HK-2 (cell line): ENCODE data around the gene PPFIBP1.
A peak's percentile ranks its signal among the peaks of the same experiment; 100 is the strongest.

Source experiments
- DNase-seq: peaks from one replicate; pipeline ENCODE4 v3.0.0-alpha.2; 2018; ENCODE audit not compliant: unreplicated experiment

Gene PPFIBP1

DNA sequence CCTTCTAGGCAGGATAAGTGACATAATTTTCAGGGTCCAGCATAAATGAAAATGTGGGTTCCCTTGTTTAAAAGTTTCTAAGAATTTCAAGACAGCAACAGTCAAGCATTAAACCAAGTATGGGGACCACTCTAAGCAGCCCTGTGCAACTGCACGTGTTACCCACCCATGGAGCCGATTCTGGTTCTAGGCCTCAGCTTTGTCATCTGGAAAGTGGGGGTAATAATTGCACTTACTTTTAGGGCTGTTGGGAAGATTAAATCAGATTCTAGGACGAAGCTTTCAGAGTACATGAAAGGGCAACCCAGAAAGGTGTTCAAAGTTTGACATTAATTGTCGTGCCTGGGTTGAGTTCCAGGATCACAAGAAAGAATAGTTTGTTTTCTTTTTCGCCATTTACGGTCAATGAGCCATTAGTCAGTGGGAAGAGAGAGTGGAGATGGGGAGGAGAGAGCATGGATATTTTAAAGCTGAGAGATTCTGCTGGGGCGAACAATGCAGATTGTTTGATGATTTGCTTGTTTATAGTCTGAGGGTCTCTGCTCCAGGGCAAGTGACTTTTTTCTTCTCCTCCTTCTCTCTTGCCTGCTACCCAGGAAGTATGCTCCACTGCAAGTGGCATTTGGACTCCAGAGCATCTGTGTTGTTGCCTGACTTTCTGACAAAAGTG, 10.7 kb upstream of the PPFIBP1 start:
- no peak for DNase-seq

DNA sequence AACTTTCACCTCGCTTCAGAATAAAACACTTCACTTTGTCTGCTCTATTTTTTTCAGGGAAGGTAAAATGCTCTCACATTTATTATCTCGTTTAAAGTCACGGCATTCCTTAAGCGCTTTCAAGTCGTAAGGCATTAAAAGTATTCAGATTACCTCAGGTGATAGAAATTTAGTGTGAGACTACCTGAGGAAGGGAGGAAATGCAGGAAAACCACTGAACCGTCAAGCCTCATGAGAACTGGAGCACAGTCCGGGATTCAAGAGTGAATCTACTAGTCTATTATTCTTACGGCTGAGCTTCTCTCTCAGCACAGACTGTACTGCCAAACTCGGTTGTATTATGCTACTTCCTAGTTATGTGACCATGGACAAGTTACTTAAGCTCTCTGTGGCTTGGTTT, 8.3 kb upstream of the PPFIBP1 start:
- peak; percentile 59 for DNase-seq

DNA sequence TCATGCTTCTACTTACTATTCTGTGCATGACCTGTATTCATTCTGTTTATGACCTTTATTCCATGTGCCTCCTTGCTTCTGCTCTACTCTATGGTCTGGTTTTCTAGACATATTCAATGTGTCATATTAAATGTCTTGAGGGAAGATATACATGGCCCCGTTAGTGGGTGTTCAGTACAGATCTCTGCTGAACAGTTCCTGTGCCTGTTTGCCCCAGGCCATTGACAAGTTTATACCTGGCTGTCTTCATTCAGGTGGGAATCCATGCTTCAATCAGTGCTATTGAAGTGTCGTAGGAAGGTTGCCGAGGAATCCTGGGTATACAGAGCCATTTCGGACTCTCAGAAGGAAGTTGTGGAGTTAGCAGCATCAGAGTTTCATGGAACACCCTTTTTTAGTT, 7.4 kb upstream of the PPFIBP1 start:
- DNase-seq, result no peak

DNA sequence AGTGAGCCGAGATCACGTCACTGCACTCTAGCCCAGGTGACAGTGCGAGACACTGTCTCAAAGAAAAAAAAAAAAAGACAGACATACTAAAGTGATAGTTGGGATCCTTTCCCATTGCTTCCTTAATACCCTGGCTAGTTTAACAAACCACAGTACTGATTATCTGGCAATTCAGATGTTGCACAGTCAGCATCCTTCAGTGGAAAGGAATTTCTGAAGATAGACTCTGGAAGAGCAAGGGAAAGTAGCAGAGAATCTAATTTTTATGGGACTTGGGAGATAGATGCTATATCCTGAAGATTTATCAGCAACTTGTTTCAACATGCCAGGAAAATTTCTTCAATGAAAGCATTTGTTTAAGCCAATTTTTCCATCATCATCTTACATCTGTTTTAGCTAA, 6.5 kb upstream of the PPFIBP1 start:
- DNase-seq, result no peak

DNA sequence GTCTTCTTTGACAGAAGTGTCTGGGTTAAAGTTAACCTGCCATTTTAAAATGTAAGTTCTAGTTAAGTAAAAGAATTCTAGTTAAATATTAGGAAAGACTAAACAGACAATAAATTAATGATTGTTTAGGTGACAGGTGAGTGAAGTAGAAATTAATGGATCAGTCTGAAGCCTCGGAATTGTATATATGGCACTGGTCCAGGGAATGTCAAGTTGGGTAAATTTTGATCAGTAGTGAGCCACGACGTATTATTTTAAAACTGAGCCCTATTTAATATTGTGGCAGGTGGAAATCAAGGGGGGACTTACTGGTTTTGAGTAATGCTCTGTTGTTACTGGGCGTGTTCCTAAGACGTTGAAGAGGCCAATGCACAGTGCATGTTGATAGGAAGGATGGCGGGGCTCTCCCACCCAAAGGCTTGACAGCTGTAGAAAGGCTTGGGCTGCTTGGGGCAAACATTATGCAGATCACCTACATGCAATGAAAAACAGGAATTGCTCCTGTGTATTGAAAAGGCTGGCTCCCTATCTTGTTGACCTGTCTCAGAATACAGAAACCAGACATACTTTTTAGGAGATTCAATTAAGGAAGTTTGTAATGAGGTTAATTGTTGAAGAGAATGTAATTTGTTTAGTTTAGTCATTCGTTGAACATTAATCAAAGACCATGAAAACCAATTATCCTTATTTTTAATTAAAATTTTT, 5.9 kb upstream of the PPFIBP1 start:
- DNase-seq, result no peak

DNA sequence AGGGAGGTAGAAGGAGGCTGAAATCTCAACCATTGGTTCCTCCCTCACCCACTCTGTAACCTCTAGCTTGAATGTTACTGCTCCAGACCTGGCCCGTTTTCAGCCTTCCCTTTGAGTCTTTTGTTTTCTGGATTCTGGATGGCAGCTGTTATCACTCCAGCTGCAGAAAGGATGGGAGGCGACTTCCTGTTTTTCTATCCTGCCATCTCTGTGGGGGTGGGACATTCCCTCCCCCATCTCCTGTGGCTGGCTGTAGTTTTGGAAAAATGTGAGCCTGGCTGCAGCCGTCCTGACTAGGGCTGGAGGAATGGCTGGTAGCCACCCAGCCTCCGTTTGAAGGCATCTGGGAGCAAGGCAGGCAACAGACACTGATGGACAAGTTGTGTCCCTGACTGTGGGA, 2.9 kb upstream of the PPFIBP1 start:
- no peak for DNase-seq

DNA sequence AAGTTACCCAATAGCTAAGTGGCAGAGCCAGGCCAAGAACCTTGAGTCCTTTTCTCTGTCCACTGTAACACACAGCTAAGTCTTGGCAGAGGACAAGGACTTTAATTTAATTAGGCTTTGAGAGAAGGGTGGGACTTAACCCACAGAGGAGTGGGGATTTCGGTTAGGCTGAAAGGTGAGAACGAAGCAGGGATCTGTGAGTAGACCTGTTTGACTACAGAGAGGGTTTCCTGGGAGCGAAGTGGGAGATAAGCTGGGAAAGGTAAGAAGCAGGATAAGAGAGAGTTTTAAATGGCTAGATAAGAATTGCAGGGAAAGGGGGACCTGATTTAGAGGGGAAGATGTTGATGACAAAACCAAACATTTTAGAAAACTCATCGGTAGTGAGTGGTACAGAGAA, 2.0 kb upstream of the PPFIBP1 start:
- DNase-seq, result no peak

DNA sequence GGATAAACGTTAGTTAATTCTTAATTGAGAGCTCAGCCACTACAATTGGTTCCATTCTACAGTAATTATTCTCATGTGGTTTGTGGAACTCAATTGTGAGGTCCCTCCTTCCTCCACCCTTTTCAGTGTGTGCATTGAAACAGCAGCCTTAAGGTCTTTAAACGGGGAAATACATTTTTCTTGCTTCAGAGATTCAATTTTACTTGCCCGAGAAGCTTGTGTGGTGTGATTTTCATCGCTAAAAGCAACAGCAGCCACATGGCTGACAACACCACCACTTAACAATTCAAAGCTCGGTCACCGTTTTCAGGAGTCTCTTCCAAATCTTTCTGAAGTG, 733 bp upstream of the PPFIBP1 start:
- DNase-seq, result no peak

DNA sequence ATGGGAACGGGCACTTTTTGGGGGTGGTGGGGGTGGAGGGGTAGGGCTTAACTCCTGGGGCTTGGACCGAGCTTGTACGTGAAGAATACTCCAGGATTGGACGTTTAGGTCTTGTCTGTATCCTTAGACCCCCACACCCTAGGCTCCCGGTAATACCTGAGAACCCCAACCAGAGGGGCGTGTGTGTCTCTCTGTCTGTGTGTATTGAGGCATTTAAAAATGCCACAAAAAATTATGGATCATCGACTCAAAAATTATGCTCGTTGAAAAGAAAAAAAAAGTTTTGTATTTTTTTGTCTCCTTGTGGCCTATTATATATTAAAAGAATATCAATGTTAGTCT, 459 bp downstream of the PPFIBP1 start:
- no peak for DNase-seq

DNA sequence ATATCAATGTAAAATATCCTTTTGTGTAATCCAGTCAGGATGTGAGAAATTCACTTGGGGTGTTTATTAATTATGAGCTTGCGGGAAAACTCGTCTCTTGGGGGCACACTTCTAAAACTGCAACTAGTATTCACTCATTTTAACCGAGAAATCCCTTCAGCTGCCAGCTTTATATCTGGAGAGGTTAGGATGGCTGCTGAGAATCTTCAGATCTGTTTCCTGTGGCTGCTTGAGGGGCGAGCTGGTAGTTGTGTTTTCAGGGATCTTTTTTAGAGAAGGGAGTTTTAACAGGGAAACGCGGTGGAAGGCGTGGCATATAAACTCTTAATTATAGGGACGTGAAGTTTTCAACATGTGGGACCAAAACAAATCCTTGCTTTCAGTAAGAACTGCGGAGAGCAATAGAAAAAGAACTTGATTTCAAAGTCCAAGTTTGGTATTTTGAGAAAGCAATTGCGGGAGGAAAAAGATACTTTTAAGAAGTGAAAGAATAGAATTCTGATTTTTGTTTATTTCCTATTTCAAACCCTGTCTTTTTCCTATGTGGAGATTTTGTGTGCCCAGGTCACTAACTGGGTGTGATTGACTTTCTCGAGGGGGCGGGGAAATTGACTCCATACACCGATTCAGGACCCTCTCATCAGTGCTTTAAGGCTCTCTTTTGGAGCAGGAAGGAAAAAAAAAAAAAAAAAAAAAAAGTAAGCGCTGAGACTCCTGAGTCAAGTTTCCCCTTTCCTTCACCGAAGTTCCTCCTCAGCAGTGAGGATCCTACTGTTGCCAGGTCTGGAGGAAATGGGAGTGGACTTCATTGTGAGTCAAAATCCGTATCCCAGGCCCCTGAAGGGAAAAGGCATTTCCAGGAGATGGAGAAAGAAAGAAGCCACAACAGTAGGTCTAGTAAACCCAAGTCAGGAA, 1.1 kb downstream of the PPFIBP1 start:
- DNase-seq, result no peak

DNA sequence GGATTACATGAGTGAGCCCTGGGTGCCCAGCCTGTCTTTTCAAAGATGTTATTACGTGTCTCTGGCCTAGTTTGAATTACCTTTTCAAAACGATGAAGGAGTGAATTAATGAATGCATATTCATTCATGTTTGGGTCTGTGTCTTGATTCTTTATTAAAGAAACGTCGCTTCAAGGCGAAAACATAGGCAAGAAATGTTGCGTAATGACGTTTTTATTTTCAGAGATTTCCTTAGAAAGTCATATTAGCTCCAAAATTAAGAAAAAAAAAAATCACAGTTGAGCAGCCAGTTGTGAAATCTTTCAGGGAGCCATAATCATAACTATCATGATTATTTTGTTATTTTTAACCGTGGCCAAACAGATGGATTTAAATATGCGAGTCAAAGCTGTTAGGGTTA, 3.5 kb downstream of the PPFIBP1 start:
- DNase-seq, result no peak

DNA sequence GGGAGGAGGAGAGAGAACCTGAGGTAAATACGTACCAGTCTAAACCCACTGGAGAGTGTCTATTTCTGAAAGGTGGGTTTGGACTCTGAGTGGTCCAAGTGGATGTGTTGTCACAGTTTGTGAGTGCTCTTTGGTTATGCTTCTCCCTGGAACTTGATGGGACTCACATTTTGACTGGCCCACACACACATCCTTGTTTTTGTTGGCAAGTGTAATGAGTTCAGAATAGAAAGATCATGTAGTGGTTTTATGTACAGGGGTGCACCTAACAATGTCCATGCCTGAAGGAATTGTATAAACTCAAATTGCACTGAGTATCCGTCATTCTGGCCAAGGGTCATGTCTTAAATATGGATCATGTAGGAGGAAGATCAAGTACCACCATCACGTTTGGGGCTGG, 4.8 kb downstream of the PPFIBP1 start:
- DNase-seq, result no peak

DNA sequence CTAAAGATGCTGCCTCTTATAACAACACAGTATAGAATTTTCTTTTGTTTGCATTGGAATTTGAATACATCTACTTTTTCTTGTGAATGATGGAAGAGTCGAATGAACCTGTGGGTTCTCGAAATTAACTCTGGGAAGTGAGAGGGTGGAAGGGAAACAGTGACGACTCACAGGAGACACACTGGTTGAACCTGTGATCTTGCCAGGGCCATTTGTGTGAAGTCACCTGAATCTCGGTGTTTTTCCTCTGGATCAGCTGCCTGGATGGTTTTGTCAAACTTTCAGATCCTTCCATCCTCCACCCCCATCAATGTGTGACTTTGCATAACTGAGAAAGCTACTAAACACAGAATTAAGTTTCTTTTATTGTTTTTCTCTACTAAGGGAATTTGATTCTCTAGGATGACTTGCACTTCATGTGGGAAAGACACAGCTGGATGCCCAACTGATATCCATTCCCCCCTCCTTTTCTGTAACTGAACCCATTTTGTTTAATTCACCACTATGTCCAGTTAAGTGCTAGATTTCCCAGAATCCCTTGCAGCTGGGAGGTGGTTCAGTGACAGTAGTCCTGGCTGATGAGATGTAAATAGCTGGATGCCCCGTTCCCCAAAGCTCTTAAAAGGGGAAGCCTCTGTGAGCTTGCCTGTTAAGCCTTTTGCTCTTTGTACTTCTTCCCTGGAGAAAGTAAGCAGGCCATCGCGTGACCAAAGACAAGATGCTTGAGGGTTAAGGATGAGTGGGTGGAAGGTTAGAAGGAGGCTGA, 6.3 kb downstream of the PPFIBP1 start:
- no peak for DNase-seq

DNA sequence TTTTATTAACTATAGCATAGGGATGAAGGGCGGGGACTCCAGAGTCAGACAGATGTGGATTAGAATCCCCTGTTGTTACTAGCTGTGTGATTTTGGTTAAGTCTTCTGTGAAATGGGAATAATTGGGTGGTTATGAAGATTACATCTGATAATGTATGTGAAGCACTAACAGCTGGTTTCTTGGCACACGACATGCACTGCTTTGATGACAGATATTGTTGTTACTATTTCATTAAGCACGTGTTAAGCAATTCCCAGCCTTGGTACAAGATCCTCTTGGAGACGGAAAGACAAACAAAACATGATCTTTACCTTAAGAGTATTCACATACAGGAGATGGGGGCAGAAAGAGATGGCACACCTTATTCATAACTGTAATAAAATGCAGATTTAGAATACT, 7.9 kb downstream of the PPFIBP1 start:
- DNase-seq, result no peak

DNA sequence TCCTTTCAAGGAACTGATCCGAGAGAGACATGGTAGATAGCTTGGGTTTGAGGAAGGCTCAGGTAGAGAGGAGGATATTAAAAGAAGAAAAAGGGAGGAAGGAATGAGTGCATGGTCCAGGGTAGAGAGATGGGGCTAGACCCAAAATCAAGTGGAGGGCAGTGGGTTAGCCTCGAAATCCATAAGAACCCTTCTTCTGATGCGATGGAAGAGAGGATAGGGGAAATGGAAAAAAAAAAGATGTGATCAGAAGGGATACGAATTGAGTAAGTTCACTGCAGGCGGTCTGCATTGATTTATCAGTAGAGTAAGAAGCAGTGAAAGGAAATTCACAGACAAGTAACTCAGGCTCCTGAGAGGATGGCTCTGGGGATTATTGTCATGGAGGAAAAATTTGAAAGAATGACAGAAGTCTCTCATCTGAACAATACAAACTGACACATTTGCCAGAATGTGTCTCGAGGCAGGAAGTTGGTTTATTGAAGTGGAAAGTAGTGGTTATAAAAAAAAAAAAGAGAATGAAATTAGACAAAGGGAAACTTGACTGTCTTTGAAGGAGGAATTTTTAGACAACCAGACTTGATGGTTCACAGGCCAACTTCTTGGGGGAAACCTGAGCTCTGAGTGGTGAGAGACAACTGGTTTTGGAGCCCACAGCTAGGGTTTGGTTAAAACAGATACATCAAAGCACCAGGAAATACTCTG, 10.2 kb downstream of the PPFIBP1 start:
- DNase-seq, result no peak

DNA sequence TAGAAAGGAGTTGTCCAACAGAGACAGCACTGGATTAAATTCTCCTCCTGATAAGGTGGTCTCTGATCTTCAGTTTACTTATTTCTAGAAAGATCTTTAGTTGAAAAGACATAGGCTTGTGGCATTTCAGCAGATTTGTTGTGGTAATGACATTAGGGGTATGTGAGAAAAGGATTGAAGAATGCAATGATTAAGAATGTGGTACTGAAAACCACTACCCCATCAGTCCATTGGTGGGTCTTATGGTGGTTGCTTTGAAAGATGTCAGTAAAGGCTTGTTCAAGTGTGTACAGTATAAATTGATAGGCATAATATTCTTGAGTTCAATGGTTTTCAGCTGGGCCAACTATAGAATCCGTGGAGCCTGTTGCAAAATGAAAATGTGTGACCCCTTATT, 10.8 kb downstream of the PPFIBP1 start:
- DNase-seq, result no peak

DNA sequence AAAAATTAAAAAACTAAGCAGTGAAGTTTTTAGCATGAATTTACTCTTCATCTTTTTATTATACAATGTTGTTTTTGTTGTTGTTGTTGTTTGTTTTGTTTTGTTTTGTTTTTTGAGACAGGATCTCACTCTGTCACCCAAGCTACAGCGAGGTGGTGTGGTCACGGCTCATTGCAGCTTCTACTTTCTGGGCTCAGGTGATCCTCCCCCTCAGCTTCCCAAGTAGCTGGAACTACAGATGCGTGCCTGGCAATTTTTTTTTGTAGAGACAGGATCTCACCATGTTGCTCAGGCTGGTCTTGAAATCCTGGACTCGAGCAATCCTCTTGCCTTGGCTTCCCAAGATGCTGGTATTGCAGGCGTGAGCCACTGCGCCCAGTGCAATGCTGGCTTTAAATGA, 11.3 kb downstream of the PPFIBP1 start:
- no peak for DNase-seq

DNA sequence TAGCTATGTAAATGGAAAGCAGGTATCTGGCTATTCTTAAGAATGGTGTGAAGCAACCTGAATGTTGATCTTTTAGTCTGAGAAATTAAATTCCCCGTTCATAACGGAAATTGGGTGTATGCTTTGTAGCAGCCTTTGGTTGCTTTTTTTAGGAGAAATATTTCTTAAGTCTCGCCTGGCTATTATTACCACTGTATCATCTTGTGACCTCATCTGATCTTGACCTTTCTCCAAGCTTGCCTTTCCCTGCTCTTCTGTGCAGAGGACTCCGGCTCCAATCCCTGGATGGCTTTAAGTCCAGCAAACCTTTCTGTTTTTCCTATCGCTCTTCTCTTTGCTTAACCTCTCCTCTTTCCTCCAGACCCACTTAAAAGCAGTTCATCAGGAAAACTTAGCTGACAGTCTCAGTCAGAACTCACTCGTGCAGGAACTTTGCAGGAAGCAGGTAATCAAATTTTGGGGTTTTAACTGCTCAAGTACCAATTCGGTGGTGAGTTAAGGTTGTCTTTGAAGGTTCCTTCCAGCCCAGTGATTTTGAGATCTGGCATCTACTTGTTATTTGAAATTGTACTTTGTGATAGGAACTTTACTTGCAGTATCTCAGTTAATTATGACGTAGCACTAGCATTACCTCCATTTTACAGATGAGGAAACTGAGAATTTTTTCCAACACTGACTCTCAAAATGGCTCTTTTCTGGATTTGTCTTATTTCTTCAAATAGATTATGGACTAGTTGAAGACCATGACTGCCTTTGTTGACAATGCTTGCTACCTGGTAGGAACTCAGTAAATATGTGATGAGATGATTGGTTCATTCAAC, 14.1 kb downstream of the PPFIBP1 start:
- DNase-seq, result no peak

DNA sequence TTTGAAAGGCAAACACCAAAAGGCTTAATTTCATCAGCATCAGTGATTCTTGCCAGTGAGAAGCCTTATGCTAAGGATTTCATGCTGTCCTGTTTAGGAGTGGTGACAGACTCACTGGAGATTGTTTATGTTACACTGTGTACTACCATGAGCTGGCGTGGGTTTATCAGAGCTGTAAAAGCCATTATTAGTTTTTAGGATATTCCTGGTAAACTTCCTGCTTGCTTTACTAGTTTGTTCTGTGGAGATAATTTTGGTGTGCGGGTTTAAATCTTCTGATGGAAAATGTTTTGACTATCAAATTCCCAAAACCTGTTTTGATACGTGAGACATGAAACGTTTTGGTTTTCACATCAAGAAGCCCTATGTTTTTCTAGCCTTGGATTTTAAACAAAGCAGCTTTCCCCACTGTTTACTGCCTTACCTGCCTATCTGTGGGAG, 15.2 kb downstream of the PPFIBP1 start:
- DNase-seq, result no peak

DNA sequence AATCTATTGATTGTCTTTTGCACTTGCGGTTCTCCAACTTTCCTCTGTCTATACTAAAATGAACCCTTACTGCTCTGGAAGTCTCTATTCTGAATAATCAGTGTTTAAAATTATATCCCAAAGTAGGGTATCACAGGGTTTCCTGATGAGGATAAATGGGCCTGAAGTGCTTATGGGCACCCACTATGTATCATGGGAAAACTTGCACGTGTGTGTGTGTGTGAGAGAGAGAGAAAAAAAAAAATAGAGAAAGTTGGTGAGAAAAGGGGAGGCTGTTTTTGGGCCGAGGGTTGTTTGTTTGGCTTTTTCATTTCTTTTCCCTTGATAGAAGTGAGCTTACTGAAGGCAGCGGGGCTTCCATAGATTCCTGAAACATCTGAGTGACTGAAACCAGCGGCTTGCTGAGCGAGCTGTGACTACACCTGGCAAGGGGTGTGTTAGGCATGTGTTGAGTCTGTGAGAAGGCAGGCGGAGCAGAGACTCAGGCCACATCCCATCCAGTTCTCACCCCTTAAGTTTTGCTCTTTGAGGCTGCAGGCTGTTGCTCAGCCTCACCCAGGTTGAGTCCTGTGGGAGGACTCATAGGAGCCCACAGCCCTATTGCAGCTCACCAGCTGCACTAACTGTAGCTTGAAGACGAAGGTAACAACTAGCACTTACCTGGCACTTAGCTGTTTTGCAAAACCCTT, 17.2 kb downstream of the PPFIBP1 start:
- DNase-seq, result no peak
